LHCN-M2 (cell line): Measurements from ENCODE around the gene S1PR4. TPM values are rescaled to one million over a fixed set of nuclear protein-coding genes. Genes with fewer than 3 reads are reported as not detected.
"Not testable (repeated sequence)": the region's sequence is repeated elsewhere in the genome, so short reads cannot be mapped to it uniquely, and the experiment has no call there.

Source experiments
- DNase-seq: peaks from one replicate; pipeline ENCODE4 v3.0.0-alpha.2; 2012; ENCODE audit warnings: low read depth
- total RNA-seq: library from RNA; depleted of rRNA; stranded (reverse); fragments of >200 nt; gene quantifications from 2 replicates; pipeline ENCODE4 v1.2.3, GENCODE V29; 2014

S1PR4 gene
- total RNA-seq, 1 experiment from 2014 or later: not detected

- DNase-seq: peak; percentile 34
These were observed 26.8 kb upstream of the S1PR4 start for GRCh38 chr19:3151563-3152418.

DNA sequence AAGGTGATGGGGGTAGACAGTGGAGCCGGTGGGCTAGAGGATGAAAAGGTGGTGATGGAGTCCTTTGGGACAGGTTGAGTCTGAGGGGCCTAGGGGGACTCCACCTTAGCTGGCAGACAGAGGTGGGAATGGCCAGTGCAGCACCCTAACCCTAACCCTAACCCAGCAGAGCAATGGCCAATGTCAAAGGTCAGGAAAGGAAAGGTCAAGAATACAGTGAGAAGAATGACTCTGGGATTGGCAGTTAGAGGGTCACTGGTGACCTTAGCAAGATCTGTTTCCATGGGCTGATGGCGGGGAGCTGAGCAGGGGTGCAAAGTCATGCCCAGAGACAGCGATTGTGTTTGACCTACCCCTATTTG lies 26.2 kb upstream of the S1PR4 start:
- DNase-seq: no peak

DNA sequence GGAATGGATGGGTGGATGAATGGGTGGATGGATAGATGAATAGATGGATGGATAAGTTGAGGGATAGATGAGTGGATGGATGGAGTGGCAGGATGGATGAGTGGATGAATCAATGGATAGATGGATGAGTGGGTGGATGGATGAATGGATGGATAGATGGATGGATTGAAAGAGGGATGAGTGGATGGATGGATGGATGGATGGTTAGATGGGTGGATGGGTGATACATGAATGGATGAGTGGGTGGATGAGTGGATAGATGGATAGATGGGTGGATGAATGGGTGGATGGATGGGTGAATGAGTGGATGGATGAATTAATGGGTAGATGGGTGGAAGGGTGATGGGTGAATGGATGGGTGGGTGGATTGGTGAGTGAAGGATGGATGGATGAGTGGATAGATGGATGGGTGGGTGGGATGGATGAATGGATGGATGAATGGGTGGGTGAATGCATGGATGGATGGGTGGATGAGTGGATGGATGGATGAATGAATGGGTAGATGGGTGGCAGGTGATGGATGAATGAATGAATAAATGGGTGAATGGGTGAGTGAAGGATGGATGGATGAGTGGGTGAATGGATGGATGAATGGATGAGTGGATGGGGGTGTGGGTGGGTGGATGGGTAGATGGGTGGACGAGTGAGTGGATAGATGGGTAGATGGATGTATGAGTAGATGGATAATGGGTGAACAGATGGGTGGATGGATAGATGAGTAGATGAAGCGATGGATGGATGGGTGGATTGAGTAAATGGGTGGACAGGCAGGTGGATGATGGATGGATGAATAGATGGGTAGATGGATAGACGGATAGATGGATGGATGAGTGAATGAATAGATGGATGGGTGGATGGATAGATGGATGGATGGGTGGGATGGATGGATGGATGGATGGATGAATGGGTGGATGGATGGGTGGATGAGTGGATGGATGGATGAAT lies 25.0 kb upstream of the S1PR4 start:
- DNase-seq: no peak

- DNase-seq: not testable (repeated sequence)
These were observed 24.1 kb upstream of the S1PR4 start for GRCh38 chr19:3154447-3154846.

- peak; percentile 99 for DNase-seq
These were observed 23.4 kb upstream of the S1PR4 start for GRCh38 chr19:3154957-3155736.

GRCh38 chr19:3157096-3157845 lies 21.3 kb upstream of the S1PR4 start:
- DNase-seq: no peak

- no peak for DNase-seq
These were observed 19.0 kb upstream of the S1PR4 start for GRCh38 chr19:3159565-3159964.

- no peak for DNase-seq
These were observed 18.4 kb upstream of the S1PR4 start for GRCh38 chr19:3160219-3160618.

- peak; percentile 43 for DNase-seq
These were observed 17.1 kb upstream of the S1PR4 start for GRCh38 chr19:3161453-3161852.

GRCh38 chr19:3162418-3163229 lies 15.9 kb upstream of the S1PR4 start:
- DNase-seq: peak; percentile 49

DNA sequence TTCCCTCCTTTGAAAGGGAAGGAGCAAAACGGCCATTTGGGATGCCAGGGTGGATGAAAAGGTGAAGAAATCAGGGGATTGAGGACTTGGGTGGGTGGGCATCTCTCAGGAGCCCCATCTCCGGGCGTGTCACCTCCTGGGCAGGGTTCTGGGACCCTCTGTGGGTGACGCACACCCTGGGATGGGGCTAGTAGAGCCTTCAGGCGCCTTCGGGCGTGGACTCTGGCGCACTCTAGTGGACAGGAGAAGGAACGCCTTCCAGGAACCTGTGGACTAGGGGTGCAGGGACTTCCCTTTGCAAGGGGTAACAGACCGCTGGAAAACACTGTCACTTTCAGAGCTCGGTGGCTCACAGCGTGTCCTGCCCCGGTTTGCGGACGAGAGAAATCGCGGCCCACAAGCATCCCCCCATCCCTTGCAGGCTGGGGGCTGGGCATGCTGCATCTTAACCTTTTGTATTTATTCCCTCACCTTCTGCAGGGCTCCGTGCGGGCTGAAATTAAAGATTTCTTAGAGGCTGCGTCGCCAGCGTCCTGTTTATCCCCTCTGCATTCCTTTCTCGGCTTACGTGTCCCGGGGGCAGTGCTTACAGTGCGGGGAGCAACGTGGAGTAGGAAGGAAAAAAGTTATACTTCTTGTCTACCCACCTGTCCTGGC lies 15.2 kb upstream of the S1PR4 start:
- peak; percentile 44 for DNase-seq

DNA sequence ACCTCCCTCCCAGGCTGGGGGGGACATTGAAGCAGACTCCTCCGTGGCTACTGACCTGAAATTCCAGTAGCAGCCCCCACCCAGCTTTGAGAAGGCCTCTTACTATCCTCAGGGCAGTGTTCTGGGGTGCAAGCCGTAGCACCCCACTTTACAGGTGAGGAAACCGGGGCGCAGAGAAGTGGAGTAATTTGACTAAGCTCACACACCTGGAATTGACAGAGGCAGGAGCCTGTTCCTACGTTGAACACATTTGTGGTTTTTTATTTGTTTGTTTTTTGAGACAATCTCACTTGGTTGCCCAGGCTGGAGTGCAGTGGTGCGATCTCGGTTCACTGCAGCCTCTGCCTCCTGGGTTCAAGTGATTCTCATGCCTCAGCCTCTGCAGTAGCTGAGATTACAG lies 14.6 kb upstream of the S1PR4 start:
- DNase-seq: no peak

DNA sequence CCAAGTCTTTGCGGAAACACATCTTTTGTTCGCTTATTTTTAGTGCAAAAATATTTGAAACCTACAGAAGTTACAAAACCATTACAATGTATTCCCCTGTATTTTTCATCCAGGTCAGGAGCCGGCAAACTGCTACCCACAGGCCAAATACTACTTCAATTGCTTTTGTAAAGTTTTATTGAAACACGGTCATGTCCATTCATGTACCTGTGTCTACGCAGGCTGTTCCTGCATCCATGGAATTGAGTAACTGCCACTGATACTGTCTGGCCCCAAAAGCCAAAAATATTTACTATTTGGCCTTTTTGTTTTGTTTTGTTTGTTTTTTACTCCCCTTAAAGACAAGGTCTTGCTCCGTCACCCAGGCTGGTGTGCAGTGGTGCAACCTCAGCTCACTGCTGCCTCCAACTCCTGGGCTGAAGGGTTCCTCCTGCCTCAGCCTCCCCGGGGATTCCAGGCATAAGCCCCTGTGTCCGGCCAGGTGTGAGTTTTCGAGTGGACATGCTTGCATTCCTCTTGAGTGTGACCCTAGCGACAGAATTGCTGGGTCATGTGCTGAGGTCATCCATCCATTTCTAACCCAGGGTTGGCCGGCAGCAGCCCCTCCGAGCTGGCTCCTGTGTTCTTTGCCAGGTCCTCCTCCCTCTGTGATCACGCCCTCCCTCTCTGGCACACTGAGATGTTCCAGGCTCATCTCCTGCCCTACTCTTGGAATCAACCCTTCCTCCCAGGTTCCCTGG lies 10.9 kb upstream of the S1PR4 start:
- DNase-seq: no peak

- DNase-seq: no peak
These were observed 6.5 kb upstream of the S1PR4 start for GRCh38 chr19:3171894-3172672.

DNA sequence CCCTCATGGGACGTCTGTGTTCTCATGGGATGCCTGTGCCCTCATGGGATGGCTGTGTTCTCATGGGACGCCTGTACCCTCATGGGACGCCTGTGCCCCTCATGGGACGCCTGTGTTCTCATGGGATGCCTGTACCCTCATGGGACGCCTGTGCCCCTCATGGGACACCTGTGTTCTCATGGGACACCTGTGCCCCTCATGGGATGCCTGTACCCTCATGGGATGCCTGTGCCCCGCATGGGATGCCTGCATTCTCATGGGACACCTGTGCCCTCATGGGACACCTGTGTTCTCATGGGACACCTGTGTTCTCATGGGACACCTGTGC lies 5.9 kb upstream of the S1PR4 start:
- not testable (repeated sequence) for DNase-seq

DNA sequence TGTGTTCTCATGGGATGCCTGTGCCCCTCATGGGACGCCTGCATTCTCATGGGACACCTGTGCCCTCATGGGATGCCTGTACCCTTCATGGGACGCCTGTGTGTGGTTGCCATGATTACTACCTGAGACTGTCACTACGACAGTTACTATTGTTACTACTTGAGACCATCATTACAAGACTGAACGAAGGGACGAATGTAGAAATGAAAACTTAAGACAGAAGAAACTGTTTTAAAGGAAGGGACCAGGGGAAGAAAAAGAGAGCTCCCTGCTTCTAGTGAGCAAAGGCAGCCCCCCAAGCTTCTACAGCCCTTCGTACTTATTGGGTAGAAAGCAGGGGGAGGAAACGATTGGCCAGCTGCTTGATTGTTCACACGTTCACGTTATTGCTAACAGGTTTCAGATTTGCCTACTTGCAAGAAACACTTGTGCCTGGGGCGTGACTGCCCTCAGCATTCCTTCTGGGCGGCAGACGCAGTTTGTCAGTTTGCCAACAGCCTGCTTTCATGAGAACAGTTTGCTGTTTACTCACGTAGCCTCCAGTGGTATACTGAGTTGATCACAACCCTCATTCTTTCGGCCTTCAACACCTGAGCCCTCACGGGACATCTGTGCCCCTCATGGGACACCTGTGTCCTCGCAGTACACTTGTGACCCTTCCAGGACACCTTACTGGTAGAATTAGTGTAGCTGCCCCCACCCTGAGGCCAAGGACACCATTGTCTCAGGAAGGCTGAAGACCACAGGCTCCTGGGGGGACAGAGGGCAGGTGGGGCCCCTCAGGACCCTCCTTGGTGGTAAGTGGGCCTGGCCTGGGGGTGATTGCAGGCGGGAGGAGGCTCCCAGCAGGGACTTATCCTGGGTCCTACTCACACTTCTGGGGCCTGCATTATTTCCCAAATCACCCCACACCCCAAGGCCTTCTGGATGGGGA lies 2.5 kb upstream of the S1PR4 start:
- DNase-seq: peak; percentile 68
